Karpas-422 (cell line): ENCODE results near the gene CHMP4A. TPM values are rescaled to one million over a fixed set of nuclear protein-coding genes. Genes with fewer than 3 reads are reported as not detected.

Experiments
- small RNA-seq: library from RNA; depleted of rRNA; stranded (forward); fragments of <200 nt; gene quantifications from one replicate; pipeline ENCODE3, GENCODE V24; 2014
- total RNA-seq: library from RNA; depleted of rRNA; stranded (reverse); fragments of >200 nt; shearing (Covaris generic); gene quantifications from 2 replicates; pipeline ENCODE4 v1.2.3, GENCODE V29; 2014; ENCODE audit warnings: low replicate concordance; rRNA removed

CHMP4A gene
- total RNA-seq, 1 experiment from 2014 or later, result 36.8 TPM

Small RNA genes lying within 50 kb of the gene (small RNA-seq; reads per million reads assigned to genes)
- gene AL136295.4 (not detected), gene CHMP4A (0.28 reads per million), gene IPO4 (0.95 reads per million, percentile 28 among the genes with 10 or more reads in this experiment), gene IRF9 (0.43 reads per million, percentile 6 among the genes with 10 or more reads in this experiment), gene MDP1 (not detected)

Other genes with a start within 250 kb of the CHMP4A start
- gene DHRS4L2, start 224.6 kb downstream of the CHMP4A start, total RNA-seq, result 53.7 and 66.1 TPM in 2 replicates
- 58.4 and 110 TPM in 2 replicates for gene CARMIL3, start 161.5 kb downstream of the CHMP4A start, total RNA-seq
- gene CPNE6, start 141.9 kb downstream of the CHMP4A start, total RNA-seq, result 0.04 and 1.3 TPM in 2 replicates
- gene PCK2, start 119.2 kb downstream of the CHMP4A start, total RNA-seq, result 106 and 151 TPM in 2 replicates
- 93.5 and 103 TPM in 2 replicates for gene DCAF11, start 98.7 kb downstream of the CHMP4A start, total RNA-seq
- 1.5 and 2.5 TPM in 2 replicates for gene NRL, start 98.5 kb downstream of the CHMP4A start, total RNA-seq
- gene FITM1, start 82.8 kb downstream of the CHMP4A start, total RNA-seq, result 0.89 and 1.6 TPM in 2 replicates
- gene PSME1, start 77.3 kb downstream of the CHMP4A start, total RNA-seq, result 435 and 452 TPM in 2 replicates
- 35.3 and 95.4 TPM in 2 replicates for gene EMC9, start 71.9 kb downstream of the CHMP4A start, total RNA-seq
- gene PSME2, start 66.9 kb downstream of the CHMP4A start, total RNA-seq, result 469 and 536 TPM in 2 replicates
- 82.0 and 153 TPM in 2 replicates for gene RNF31, start 66.0 kb downstream of the CHMP4A start, total RNA-seq
- gene IRF9, start 52.2 kb downstream of the CHMP4A start, total RNA-seq, result 72.7 and 79.8 TPM in 2 replicates
- gene REC8, start 41.4 kb downstream of the CHMP4A start, total RNA-seq, result 22.1 and 34.6 TPM in 2 replicates
- gene IPO4, start 24.7 kb downstream of the CHMP4A start, total RNA-seq, result 48.9 and 118 TPM in 2 replicates
- 31.3 and 49.0 TPM in 2 replicates for gene TM9SF1, start 18.0 kb downstream of the CHMP4A start, total RNA-seq
- gene TSSK4, start 7.8 kb downstream of the CHMP4A start, total RNA-seq, result 4.2 TPM in 1 of 2 replicates, not detected in the other
- gene MDP1, start 2.6 kb upstream of the CHMP4A start, total RNA-seq, result 30.7 and 35.4 TPM in 2 replicates
- gene NEDD8, start 18.9 kb upstream of the CHMP4A start, total RNA-seq, result 293 and 323 TPM in 2 replicates
- gene GMPR2, start 19.4 kb upstream of the CHMP4A start, total RNA-seq, result 132 and 164 TPM in 2 replicates
- gene TINF2, start 29.1 kb upstream of the CHMP4A start, total RNA-seq, result 81.1 and 104 TPM in 2 replicates
- 1.3 and 5.2 TPM in 2 replicates for gene TGM1, start 49.7 kb upstream of the CHMP4A start, total RNA-seq
- 45.1 and 64.1 TPM in 2 replicates for gene RABGGTA, start 58.1 kb upstream of the CHMP4A start, total RNA-seq
- gene DHRS1, start 86.3 kb upstream of the CHMP4A start, total RNA-seq, result 27.1 and 35.9 TPM in 2 replicates
- 42.0 and 44.7 TPM in 2 replicates for gene NOP9, start 86.4 kb upstream of the CHMP4A start, total RNA-seq
- 7.1 and 9.9 TPM in 2 replicates for gene CIDEB, start 94.5 kb upstream of the CHMP4A start, total RNA-seq
- 12.9 and 41.5 TPM in 2 replicates for gene LTB4R2, start 96.7 kb upstream of the CHMP4A start, total RNA-seq
- 26.6 and 29.6 TPM in 2 replicates for gene LTB4R, start 98.0 kb upstream of the CHMP4A start, total RNA-seq
- gene ADCY4, start 121.6 kb upstream of the CHMP4A start, total RNA-seq, result 0.07 and 0.69 TPM in 2 replicates
- gene RIPK3, start 126.5 kb upstream of the CHMP4A start, total RNA-seq, result 1.6 and 2.3 TPM in 2 replicates
- gene NFATC4, start 154.7 kb upstream of the CHMP4A start, total RNA-seq, result 17.1 and 19.9 TPM in 2 replicates
- not detected in 2 replicates for gene NYNRIN, start 185.5 kb upstream of the CHMP4A start, total RNA-seq
- 1.1 and 3.6 TPM in 2 replicates for gene CBLN3, start 216.2 kb upstream of the CHMP4A start, total RNA-seq
- gene KHNYN, start 216.5 kb upstream of the CHMP4A start, total RNA-seq, result 50.8 and 109 TPM in 2 replicates
- 53.3 and 77.2 TPM in 2 replicates for gene SDR39U1, start 229.3 kb upstream of the CHMP4A start, total RNA-seq